Endothelial cell of hepatic sinusoid (primary cell): Measurements from ENCODE around the gene DPH3.

Experiments
- in situ Hi-C: cut with HindIII; loops from 2 replicates; pipeline ENCODE4 v1.10.0; 2017; ENCODE audit warnings: low sequenced_read_pairs

DPH3 gene

GRCh38 chr3:16257309-16257708 lies 7.4 kb downstream of the DPH3 start:
- in situ Hi-C loops, result no loop called here

- in situ Hi-C loops, result no loop called here
These were observed 9.0 kb downstream of the DPH3 start for GRCh38 chr3:16255726-16256125.

DNA sequence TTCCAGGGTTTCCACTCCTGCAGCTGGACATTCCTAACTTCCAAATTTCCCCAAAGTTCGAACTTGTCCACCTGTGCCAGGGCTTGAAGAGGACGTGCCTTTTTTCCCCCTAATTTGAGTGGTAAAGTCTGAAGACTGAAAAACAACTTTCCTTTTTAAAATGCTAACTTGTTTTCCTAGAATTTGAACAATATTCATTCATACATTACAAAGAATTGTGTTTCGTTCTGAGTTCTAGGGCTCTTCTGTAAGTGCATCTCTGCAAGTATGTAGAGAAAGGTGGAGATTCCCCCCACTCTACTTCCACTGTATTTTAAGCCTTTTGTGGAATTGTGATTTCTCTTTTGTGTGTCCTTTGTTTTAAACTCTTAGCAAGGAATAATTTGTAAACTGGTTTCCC lies 9.4 kb downstream of the DPH3 start:
- in situ Hi-C loops, result no loop called here

DNA sequence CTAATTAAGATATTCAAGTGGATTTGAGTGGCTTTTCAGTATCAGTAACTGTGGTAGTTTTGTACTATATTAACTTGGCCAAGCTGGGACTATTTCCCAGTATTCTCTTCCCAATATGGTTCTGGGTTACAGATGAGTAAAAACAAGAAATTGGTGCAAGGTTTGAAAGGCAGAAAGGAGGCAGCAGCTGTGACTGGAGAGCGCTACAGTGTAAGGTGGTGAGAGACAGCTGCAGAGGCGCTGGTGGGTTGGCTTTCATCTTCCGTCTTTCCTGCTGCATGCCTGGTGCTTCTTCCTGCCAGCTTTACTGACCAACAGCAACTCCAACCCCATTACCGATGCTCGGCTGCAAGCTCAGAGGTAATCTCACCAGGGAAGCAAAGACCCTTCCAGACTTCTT lies 9.8 kb downstream of the DPH3 start:
- in situ Hi-C loops, result no loop called here

GRCh38 chr3:16253601-16254000 lies 11.1 kb downstream of the DPH3 start:
- in situ Hi-C loops, result no loop called here

DNA sequence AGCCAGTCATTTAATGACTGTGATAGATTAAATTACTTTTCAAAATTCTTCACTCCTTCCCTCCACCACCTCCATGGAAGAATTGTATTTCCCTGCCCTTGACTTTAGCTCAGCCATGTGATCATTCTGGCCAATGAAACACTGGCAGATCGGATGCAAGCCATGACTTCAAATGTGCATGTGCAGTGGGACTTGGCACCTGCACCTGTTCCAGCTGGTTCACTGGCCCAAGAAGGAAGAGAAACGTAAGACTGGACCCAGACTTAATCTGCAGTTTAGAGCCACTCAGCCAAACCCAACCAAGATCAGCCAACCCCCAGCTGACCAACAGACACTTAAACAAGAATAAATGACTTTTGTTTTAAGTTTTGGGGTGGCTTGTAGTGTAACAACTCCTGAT lies 11.8 kb downstream of the DPH3 start:
- in situ Hi-C loops, result no loop called here

DNA sequence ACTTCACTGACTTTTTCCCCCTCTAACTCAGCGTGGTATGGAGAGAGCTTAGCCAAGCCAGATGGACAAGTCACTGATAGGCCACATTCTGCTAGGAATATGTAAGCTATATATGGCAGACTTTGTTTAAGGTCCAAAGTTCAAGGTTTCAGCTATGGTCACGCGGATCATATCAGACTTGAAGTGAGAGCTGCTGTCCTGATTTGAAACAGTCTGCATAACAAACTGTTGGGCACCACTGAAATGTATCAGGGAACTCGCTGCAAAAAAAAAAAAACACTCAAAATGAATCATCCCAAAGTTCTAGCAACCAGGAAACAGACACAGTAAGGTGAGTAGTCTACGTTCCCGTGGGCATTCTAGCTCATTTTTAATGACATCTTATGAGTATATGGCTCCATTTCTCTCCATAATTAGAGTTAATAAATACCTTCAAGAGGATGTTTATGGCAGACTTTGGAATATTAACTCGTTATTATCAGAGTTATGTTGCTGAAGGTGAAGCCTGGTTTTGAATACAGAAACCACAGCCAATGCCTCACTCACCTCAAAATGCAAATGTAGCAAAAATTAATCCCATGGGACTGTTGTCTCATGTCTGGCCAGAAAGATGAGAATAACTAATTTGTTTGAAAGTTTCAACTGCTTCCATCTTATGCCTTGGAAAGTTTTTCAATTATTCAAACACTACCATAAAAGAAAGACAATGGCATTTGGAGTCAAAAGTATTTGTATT lies 12.3 kb downstream of the DPH3 start:
- in situ Hi-C loops, result no loop called here

GRCh38 chr3:16251316-16252085 lies 13.2 kb downstream of the DPH3 start:
- in situ Hi-C loops, result no loop called here

- in situ Hi-C loops, result no loop called here
These were observed 14.9 kb downstream of the DPH3 start for GRCh38 chr3:16249886-16250285.

DNA sequence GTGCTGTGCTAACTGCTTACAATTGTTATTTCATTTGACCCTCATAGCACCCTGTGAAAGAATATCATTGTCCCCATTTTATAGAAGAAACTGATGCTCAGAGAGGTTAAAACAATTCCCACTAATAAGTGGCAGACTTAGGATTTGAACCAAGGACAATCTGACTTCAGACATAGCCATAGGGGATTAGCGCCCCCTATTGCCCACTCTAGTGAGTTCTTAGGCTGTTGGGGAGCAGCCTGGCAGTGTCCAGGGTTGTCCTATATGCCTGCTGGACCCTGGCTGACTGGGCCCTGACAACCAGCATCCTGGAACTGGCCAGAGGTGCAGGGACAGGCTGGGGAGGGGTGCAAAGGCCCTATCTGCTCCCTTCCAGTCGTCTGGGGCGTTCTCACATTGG lies 15.4 kb downstream of the DPH3 start:
- in situ Hi-C loops, result no loop called here

DNA sequence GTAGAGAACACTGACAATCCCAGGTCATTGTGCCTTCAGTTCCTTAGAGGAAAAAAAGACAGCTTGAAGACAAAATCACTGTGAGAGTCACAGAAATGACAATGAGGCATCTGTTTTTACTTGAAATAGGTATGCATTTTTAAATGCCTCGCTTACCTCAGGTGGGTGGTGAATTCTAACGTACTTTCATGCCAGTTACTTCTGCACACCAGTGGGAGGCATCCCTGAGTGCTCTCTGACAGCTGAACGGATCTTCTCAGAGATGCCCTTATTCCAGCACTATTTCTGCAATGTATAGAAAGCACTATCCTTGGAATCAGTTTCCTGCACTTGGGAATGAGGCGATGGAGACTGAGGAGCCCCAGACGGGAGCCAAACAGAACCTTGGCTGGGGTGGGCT lies 16.2 kb downstream of the DPH3 start:
- in situ Hi-C loops, result no loop called here

DNA sequence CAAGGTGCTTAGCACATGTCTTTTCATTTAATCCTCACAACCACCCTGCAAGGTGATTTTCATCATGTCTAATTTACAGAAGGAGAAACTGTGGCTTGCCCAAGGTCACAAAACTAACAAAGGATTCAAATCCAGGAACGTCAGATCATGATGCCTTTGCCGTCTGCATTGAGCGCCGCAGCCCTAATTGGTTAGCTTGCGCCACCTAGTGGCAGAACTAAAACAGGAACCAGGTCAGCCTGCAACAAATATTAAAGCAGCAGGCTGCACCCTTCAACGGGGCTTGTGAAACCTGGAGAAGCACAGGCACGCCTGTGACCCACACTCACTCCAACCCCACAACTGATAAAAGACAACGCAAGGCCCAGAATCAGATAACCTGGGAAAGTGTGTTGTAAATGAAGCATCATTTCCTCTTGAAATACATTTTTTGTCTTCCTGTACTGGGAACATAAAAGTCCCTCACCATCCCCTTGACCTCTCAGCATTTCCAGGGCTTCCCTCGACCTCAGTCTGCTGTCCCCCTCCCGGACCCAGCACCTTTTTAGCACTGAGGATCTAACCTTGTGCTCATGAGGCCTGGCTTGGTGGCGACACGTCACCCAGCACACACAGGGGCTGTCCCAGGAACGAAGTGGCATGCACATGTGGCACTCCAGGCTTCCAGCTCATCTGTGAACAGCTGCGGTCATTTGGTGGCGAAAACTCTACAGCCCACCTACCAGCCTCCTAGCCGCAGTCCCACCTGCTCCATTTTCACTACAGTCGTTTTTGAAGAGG lies 17.3 kb downstream of the DPH3 start:
- in situ Hi-C loops, result no loop called here

DNA sequence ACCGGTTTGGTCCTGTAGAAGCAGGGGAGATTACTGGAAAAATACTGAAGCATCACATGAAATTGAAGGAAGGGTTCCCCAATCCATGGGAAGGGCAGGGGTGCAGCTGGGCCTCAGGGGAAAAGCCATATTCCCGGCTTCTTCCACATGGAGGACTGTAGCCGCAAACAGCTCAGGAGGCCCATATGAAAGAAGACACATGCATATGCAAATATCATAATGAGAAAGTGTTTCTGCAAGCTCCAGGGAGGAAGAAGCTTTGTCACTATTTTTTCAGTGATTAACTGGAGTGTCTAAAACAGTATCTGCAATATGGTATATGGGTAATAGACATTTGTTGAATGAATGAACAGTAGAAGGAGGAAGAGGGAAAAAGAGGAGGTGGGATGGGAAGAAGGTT lies 19.1 kb downstream of the DPH3 start:
- in situ Hi-C loops, result no loop called here

GRCh38 chr3:16243706-16244490 lies 20.8 kb downstream of the DPH3 start:
- in situ Hi-C loops, result no loop called here

DNA sequence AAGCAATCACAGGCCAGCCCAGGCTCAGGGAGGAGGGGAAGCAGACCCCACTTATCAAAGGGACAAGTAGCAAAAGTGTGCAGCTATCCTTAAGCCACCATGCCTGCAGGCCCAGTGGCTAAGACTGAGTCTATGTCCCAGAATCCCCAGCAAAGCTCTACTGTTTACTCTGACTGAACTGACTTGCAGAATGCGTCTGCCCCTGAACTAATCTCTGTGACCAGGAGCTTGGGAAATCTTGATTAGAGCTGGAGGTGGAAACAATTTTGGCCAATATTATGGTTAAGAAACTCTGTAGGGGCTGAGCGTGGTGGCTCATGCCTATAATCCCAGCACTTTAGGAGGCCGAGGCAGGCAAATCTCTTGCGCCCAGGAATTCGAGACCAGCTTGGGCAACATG lies 22.6 kb downstream of the DPH3 start:
- in situ Hi-C loops, result no loop called here

DNA sequence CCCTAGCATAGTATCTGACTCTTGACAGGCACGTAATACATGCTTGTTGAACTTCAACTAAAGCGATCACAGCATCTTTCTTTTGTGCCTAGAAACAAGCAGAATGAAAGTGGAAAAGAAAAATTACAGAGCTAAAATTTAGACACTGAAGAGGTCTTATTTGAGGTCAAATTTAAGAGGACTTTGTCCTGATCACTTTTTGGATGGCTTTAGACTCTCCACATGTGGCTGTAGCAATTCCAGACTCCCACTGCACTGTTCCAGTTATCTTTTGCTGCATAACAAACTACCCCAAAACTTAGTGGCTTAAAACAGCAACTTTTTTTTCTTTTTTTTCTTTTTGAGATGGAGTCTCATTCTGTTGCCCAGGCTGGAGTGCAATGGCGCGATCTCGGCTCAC lies 23.5 kb downstream of the DPH3 start:
- in situ Hi-C loops, result no loop called here

DNA sequence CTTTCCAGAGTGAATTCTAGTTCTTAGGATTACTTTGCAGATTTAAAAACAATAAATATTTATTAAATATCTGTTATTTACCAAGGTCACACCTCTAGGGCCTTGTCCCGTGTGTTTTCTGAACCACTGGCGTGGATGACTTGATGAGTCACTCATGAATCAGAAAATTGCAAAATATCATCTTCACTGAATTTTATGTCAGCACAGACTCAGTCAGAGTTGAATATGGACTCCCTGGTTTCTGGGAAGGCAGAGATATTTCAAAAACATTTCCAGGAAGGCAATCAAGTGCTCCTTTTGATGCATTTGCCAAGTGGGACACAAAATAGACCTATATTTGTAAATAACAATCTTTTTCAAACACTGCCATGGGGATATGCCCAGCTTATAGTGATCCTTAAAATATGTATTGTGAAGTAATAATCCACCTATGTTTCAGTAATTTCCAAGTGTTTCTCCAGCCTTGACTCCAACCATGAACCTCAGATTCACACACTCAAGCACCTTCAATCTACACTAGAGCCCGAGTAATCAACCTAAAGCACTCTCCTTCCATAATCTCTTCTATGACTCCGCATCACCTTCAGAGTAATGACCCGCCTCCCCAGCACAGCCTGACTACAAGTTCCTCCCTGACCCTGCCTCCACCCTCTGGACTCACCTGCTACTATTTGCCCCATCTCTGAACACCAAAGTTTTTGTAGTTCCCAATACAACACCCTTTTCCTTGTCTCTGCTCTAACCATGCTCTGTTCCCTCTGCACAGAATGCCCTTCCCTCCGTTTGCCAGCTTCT lies 24.3 kb downstream of the DPH3 start:
- in situ Hi-C loops, result no loop called here

DNA sequence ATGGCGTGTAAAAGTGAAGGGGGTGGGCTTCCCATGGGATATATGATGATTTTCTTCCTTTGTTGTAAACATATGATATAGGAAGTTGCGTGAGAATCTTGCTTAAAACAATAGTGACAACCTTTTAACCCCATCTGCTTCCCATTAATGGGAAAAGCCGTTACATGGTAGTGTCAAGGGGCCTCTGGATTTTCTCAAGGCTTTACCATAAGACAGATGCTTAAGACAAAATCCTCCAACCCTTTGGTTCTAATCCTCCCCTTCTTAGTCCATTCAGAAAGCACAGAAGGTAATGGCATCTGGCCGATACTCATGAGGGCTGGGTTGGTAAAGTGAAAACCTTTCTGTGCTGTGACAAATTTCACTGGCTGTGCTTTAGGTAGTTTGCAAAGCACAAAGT lies 25.0 kb downstream of the DPH3 start:
- in situ Hi-C loops, result no loop called here

GRCh38 chr3:16239086-16239770 lies 25.5 kb downstream of the DPH3 start:
- in situ Hi-C loops, result no loop called here
